ENCODE measurements around the gene MYO3B. TPM values are rescaled to one million over a fixed set of nuclear protein-coding genes. Genes with fewer than 3 reads are reported as not detected.

The MYO3B gene
- total RNA-seq, 1 experiment from 2014 or later = 0.50 TPM

GRCh38 chr2:170567429-170567828 lies 389.5 kb downstream of the MYO3B start:
- DNase-seq (ENCODE audit: low spot score) = no peak
- Mint-ChIP-seq H3K4me3 (no peak overlapping the region), H3K4me1 (peaks cover 7% of the 10 kb centered on the region; the same call in 1 of the 2 replicates), H3K36me3 (no peaks in the 10 kb centered on the region), H3K27ac (no peak overlapping the region), H3K27me3 (ENCODE audit: low read depth) (no peaks in the 10 kb centered on the region), H3K9me3 (no peaks in the 10 kb centered on the region)
- TF ChIP-seq KAT7 (CRISPR knock-in tag; IDR thresholded peaks at IDR 0.05; ENCODE audit: borderline replicate concordance) (no peak), ZNF232 (CRISPR knock-in tag; IDR thresholded peaks at IDR 0.05) (no peak), ZNF138 (CRISPR knock-in tag; conservative IDR thresholded peaks at IDR 0.05) (no peak), SOX15 (CRISPR knock-in tag; IDR thresholded peaks at IDR 0.05) (no peak), ZMAT4 (CRISPR knock-in tag; IDR thresholded peaks at IDR 0.05) (no peak), ZBTB43 (CRISPR knock-in tag; IDR thresholded peaks at IDR 0.05) (no peak), ELF4 (CRISPR knock-in tag; IDR thresholded peaks at IDR 0.05; ENCODE audit: low read depth) (no peak), PREB (CRISPR knock-in tag; IDR thresholded peaks at IDR 0.05; ENCODE audit: borderline replicate concordance) (no peak), ZNF219 (CRISPR knock-in tag; IDR thresholded peaks at IDR 0.05; ENCODE audit: borderline replicate concordance) (no peak), HMGXB4 (CRISPR knock-in tag; IDR thresholded peaks at IDR 0.05) (no peak), E2F1 (CRISPR knock-in tag; IDR thresholded peaks at IDR 0.05) (no peak), HMGA2 (CRISPR knock-in tag; IDR thresholded peaks at IDR 0.05) (no peak)
- ChIA-PET CTCF (no interaction called here), POLR2A (no interaction called here)
- no peak for ATAC-seq

- H3K36me3 Mint-ChIP-seq = no peaks in the 10 kb centered on the region
- no peak for DNase-seq (ENCODE audit: low spot score)
- H3K4me3 Mint-ChIP-seq = no peak overlapping the region
- ChIA-PET CTCF (no interaction called here), POLR2A (no interaction called here)
- H3K27ac Mint-ChIP-seq = no peak overlapping the region
- no peak for TF ChIP-seq E2F1 (CRISPR knock-in tag; IDR thresholded peaks at IDR 0.05)
- H3K27me3 Mint-ChIP-seq (ENCODE audit: low read depth) = no peaks in the 10 kb centered on the region
- H3K4me1 Mint-ChIP-seq = peaks cover 7% of the 10 kb centered on the region; the same call in 1 of the 2 replicates
- ATAC-seq = no peak
- H3K9me3 Mint-ChIP-seq = no peaks in the 10 kb centered on the region
Observed at GRCh38 chr2:170568511-170568910, 390.6 kb downstream of the MYO3B start.

- H3K4me1 Mint-ChIP-seq = peaks cover 20% of the 10 kb centered on the region
- no peak overlapping the region for H3K4me3 Mint-ChIP-seq
- no peak for ATAC-seq
- DNase-seq (ENCODE audit: low spot score) = no peak
- ChIA-PET CTCF (no interaction called here), POLR2A (no interaction called here)
- H3K27ac Mint-ChIP-seq = no peak overlapping the region
- H3K9me3 Mint-ChIP-seq = no peaks in the 10 kb centered on the region
- H3K36me3 Mint-ChIP-seq = no peaks in the 10 kb centered on the region
- H3K27me3 Mint-ChIP-seq (ENCODE audit: low read depth) = no peaks in the 10 kb centered on the region
- TF ChIP-seq HMGXB4 (CRISPR knock-in tag; IDR thresholded peaks at IDR 0.05) (no peak), CTCF (IDR thresholded peaks at IDR 0.05) (no peak), ZNF121 (CRISPR knock-in tag; IDR thresholded peaks at IDR 0.05) (no peak), MAX (CRISPR knock-in tag; IDR thresholded peaks at IDR 0.05) (no peak), USF2 (CRISPR knock-in tag; IDR thresholded peaks at IDR 0.05) (no peak), GABPB1 (CRISPR knock-in tag; IDR thresholded peaks at IDR 0.05) (no peak), IRF1 (CRISPR knock-in tag; IDR thresholded peaks at IDR 0.05) (no peak), RORB (CRISPR knock-in tag; IDR thresholded peaks at IDR 0.05) (no peak)
Observed at GRCh38 chr2:170571612-170572011, 393.7 kb downstream of the MYO3B start.

Data from WTC11 (cell line).